OCI-LY1 (cell line): ENCODE data around the gene CALML5.

Experiments
- H2AFZ ChIP-seq: fragments of 200-600 bp; sonication (generic), shearing (Covaris generic); 2 replicates; pipeline ENCODE4 v1.6.0; 2014; ENCODE audit warnings: antibody characterized with exemption, mild to moderate bottlenecking, low read length
- H3F3A ChIP-seq: fragments of 200-600 bp; sonication (generic), shearing (Covaris generic); 2 replicates; pipeline ENCODE4 v1.6.0; 2014; ENCODE audit warnings: mild to moderate bottlenecking, antibody characterized with exemption, low read length, moderate library complexity; ENCODE audit not compliant: insufficient read depth
- H3K27ac ChIP-seq: fragments of 200-600 bp; sonication (generic); 2 replicates; pipeline ENCODE4 v1.5.1; 2014; ENCODE audit warnings: low read length, mixed run types, mild to moderate bottlenecking, low read depth; ENCODE audit not compliant: poor library complexity, severe bottlenecking
- H3K27me3 ChIP-seq: fragments of 200-600 bp; sonication (generic); 2 replicates; pipeline ENCODE4 v1.6.0; 2014; ENCODE audit warnings: antibody characterized with exemption, mild to moderate bottlenecking, low read length, moderate library complexity; ENCODE audit not compliant: insufficient read depth
- H3K36me3 ChIP-seq: fragments of 200-600 bp; sonication (generic); 2 replicates; pipeline ENCODE4 v1.6.1; 2014; ENCODE audit warnings: mild to moderate bottlenecking, antibody characterized with exemption, low read length, moderate library complexity, mixed read lengths; ENCODE audit not compliant: insufficient read depth
- H3K4me1 ChIP-seq: fragments of 200-600 bp; sonication (generic); 2 replicates; pipeline ENCODE4 v1.5.1; 2014; ENCODE audit warnings: mild to moderate bottlenecking, low read length, moderate library complexity; ENCODE audit not compliant: insufficient read depth, severe bottlenecking
- H3K4me2 ChIP-seq: fragments of 200-600 bp; sonication (generic), shearing (Covaris generic); 2 replicates; pipeline ENCODE4 v1.6.1; 2014; ENCODE audit warnings: low read length
- H3K4me3 ChIP-seq: fragments of 200-600 bp; sonication (generic); 2 replicates; pipeline ENCODE4 v1.5.1; 2014; ENCODE audit warnings: low read length, low read depth, mild to moderate bottlenecking, mixed read lengths; ENCODE audit not compliant: poor library complexity, severe bottlenecking
- H3K79me2 ChIP-seq: fragments of 200-600 bp; shearing (Covaris generic); 2 replicates; pipeline ENCODE4 v1.6.1; 2016; ENCODE audit warnings: mixed run types, low read length, mixed read lengths; ENCODE audit not compliant: insufficient read depth
- H3K9ac ChIP-seq: fragments of 200-600 bp; sonication (generic), shearing (Covaris generic); 2 replicates; pipeline ENCODE4 v1.6.1; 2014; ENCODE audit warnings: mild to moderate bottlenecking, low read length, mixed read lengths
- H3K9me2 ChIP-seq: fragments of 200-600 bp; sonication (generic), shearing (Covaris generic); 2 replicates; pipeline ENCODE4 v1.6.1; 2014; ENCODE audit warnings: low read depth, mild to moderate bottlenecking, low read length, mixed read lengths
- H3K9me3 ChIP-seq: fragments of 200-600 bp; shearing (Covaris generic); 2 replicates; pipeline ENCODE4 v1.6.1; 2014; ENCODE audit warnings: low read length, mixed read lengths
- H4K20me1 ChIP-seq: fragments of 200-600 bp; sonication (generic), shearing (Covaris generic); 2 replicates; pipeline ENCODE4 v1.6.0; 2016; ENCODE audit warnings: mild to moderate bottlenecking, low read length; ENCODE audit not compliant: insufficient read depth
- EZH2 ChIP-seq: fragments of 200-600 bp; sonication (generic), shearing (Covaris generic); IDR thresholded peaks from 2 replicates; pipeline ENCODE4 v1.8.0; 2017; ENCODE audit warnings: borderline replicate concordance, mixed run types, mild to moderate bottlenecking, antibody characterized with exemption, low read length, moderate library complexity, mixed read lengths
- TF ChIP-seq, protein P1 (sequence below): fragments of 200-600 bp; sonication (generic), shearing (Covaris generic); IDR thresholded peaks from 2 replicates; pipeline ENCODE4 v1.5.1; 2017; ENCODE audit warnings: mild to moderate bottlenecking, antibody characterized with exemption, low read length, moderate library complexity, mixed read lengths

The CALML5 gene

DNA sequence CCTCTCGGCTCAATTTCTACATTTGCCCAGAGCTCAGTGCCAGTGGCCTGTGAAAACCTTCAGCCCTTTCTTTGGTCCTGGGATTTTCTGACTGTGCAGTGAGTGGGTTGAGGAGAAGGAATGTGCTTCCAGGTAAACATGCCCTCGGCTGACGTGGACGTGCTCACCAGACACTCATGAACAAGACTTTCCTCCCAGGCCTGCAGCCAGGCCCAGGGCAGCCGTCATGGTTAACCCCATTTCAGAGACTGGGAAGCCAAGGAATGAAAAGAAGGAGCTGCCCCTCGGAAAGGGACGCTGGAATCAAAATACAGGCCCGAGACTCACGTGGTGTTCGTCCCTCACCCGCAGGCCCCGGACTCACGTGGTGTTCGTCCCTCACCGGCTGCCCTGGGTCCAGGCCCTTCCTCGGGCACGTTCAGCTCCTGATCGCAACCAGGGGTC, 8.8 kb upstream of the CALML5 start:
- Histone ChIP-seq H3K4me3 (no peak overlapping the region), H3K4me2 (no peak overlapping the region)

DNA sequence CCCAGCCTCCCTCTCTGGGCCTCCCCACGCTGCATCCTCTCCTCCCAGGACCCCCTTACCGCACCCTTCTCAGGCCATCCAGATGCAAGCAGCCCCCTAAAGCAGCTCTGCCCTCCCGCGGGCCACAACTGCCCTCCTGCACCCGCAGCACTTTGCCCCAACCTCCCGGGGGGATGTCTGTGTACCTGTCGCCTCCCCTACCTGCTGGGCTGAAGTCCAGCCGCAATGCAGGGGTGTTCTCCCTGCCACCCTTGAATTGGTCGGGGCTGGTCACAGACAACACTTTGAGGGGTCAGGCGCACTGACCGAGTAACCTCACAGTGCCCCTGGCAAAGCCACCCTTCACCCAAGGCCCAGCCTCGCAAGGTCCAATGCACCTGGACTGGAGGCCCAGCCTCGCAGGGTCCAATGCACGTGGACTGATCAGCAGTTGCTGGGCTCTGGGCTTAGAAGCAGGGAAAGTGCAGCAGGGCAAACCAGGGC, 8.3 kb upstream of the CALML5 start:
- Histone ChIP-seq H4K20me1 (no peaks in the 10 kb centered on the region), H3K4me2 (no peak overlapping the region), H2AFZ (no peak overlapping the region), H3K27ac (no peak overlapping the region), H3K9me3 (no peaks in the 10 kb centered on the region), H3K79me2 (no peaks in the 10 kb centered on the region), H3K4me1 (no peaks in the 10 kb centered on the region), H3K36me3 (no peaks in the 10 kb centered on the region), H3K9me2 (no peaks in the 10 kb centered on the region), H3K4me3 (no peak overlapping the region), H3K27me3 (no peaks in the 10 kb centered on the region), H3K9ac (no peak overlapping the region), H3F3A (no peaks in the 10 kb centered on the region)
- TF ChIP-seq, protein P1, sequence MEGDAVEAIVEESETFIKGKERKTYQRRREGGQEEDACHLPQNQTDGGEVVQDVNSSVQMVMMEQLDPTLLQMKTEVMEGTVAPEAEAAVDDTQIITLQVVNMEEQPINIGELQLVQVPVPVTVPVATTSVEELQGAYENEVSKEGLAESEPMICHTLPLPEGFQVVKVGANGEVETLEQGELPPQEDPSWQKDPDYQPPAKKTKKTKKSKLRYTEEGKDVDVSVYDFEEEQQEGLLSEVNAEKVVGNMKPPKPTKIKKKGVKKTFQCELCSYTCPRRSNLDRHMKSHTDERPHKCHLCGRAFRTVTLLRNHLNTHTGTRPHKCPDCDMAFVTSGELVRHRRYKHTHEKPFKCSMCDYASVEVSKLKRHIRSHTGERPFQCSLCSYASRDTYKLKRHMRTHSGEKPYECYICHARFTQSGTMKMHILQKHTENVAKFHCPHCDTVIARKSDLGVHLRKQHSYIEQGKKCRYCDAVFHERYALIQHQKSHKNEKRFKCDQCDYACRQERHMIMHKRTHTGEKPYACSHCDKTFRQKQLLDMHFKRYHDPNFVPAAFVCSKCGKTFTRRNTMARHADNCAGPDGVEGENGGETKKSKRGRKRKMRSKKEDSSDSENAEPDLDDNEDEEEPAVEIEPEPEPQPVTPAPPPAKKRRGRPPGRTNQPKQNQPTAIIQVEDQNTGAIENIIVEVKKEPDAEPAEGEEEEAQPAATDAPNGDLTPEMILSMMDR, result no peak
- TF ChIP-seq EZH2, result no peak

More for the DNA sequence above, 8.8 kb upstream of the CALML5 start:
- Histone ChIP-seq H3K9ac (no peak overlapping the region), H4K20me1 (no peaks in the 10 kb centered on the region), H3K36me3 (no peaks in the 10 kb centered on the region), H3K9me2 (no peaks in the 10 kb centered on the region), H3F3A (no peaks in the 10 kb centered on the region), H2AFZ (no peak overlapping the region), H3K4me1 (no peaks in the 10 kb centered on the region), H3K79me2 (no peaks in the 10 kb centered on the region), H3K27me3 (no peaks in the 10 kb centered on the region; the same call in 1 of the 2 replicates), H3K9me3 (no peaks in the 10 kb centered on the region), H3K27ac (no peak overlapping the region)
- TF ChIP-seq EZH2, result no peak
- TF ChIP-seq, protein P1, result no peak

DNA sequence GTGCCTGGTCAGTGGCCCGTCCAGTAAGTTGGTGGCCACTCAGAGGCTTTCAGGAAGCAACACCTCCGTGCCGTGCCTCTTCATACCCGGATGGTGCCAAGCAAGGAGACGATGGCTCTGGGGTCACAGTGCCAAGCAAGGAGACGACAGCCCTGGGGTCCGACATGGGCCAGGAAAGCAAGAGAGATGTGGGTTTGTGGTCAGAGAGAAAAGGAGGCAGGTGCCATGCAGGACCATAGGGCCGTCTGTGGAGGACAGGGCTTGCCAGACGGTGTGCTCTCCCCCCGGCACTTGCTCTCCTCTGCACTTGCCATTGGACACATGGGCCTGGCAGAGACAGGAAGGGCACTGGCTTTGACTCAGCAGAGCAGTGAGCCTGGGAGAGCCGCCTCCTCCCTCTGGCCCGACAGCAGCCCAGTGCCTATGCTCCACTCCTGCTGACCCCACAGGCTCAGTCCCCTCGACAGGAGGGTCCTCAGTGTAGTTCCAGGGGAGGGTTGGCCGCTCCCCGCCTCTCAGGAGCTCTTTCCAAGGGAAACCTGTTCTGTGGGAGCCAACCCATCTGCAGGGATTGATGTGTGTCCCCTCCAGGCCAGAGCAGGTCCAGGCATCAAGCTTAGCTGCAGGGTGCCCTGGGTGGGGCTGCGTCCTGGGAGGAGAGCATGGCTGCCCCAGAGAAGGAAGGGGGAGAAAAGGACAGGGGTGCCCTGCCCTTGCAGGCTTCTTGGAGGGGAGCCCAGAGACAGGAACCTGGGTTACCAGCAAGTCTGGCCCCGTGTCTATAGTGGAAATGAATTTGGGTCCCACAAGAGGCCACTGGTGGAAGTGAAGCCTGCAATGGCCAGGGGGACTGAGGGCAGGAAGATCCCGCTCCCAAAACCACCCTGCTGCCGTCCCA, 7.6 kb upstream of the CALML5 start:
- no peak overlapping the region for H3K4me2 ChIP-seq
- H3F3A ChIP-seq, result no peaks in the 10 kb centered on the region
- H3K4me3 ChIP-seq, result no peak overlapping the region
- H3K4me1 ChIP-seq, result no peaks in the 10 kb centered on the region
- H3K27ac ChIP-seq, result no peak overlapping the region
- H3K27me3 ChIP-seq, result no peaks in the 10 kb centered on the region
- H3K79me2 ChIP-seq, result no peaks in the 10 kb centered on the region
- TF ChIP-seq EZH2, result no peak
- TF ChIP-seq, protein P1, result no peak
- no peaks in the 10 kb centered on the region for H4K20me1 ChIP-seq
- no peaks in the 10 kb centered on the region for H3K9me2 ChIP-seq
- H2AFZ ChIP-seq, result no peak overlapping the region
- H3K36me3 ChIP-seq, result no peaks in the 10 kb centered on the region
- no peak overlapping the region for H3K9ac ChIP-seq
- H3K9me3 ChIP-seq, result no peaks in the 10 kb centered on the region
